Measurements from ENCODE around the gene INPPL1.

DNA sequence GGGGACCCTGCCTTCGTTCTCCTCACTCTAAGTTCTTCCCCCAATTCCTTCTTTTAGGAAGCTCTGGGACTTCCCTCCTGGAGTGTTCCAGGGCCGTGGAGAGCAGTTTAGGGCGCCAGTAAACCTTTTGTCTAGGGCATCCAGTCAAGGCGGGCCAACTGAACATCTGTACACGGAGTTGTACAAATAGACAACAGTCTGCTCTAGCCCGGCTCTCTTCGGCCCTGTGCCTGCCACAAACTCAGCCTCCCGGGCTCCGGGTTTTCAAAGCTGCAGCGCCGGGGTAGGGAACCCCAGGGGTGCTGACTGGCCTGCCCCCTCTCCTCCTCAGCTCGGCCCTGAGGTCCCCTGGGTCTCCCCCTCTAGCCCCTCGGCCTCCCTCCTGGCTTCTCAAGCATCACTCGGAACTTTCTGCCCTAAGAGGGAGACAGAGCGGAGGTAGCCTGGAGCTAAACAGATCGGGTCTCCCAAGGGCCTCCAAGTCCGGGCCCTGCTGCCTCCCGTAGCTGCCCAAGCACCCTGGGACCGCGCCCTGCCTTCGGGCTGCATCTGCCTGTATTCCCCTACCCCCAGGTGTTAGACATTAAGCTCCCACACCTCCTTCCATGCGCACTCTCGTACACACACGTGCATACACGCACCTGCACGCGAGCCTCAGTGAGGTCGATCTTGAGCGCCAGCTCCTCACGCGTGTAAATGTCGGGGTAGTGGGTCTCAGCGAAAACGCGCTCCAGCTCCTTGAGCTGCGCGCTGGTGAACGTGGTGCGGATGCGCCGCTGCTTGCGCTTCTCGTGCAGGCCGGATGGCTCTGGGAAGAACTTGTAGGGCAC is 16.1 kb downstream of the INPPL1 start:
- TF ChIP-seq POLR2A (IDR thresholded peaks at IDR 0.05): no peak
- TF ChIP-seq, protein P1, sequence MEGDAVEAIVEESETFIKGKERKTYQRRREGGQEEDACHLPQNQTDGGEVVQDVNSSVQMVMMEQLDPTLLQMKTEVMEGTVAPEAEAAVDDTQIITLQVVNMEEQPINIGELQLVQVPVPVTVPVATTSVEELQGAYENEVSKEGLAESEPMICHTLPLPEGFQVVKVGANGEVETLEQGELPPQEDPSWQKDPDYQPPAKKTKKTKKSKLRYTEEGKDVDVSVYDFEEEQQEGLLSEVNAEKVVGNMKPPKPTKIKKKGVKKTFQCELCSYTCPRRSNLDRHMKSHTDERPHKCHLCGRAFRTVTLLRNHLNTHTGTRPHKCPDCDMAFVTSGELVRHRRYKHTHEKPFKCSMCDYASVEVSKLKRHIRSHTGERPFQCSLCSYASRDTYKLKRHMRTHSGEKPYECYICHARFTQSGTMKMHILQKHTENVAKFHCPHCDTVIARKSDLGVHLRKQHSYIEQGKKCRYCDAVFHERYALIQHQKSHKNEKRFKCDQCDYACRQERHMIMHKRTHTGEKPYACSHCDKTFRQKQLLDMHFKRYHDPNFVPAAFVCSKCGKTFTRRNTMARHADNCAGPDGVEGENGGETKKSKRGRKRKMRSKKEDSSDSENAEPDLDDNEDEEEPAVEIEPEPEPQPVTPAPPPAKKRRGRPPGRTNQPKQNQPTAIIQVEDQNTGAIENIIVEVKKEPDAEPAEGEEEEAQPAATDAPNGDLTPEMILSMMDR (IDR thresholded peaks at IDR 0.05): no peak

All from sigmoid colon (tissue), 3 donors.